ENCODE results near the gene CPEB4.

CPEB4 gene

DNA sequence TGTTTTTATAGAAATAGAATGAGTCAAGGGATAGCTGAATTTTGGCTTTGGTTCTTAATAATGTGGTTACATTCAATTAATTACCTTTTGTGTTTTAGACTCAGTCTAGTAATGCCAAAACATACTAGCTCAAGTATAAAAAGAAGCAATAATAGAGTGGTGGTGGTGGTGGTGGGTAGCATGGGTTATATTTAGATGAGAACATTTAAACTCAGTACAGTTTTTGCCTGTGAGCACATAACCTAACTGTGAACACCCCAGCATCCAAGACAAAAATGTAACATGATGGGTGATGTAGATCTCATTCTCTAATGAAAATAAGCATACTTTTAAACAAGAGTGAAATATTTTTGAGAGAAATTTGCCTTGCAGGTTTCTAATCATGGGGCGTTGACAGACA is 14.2 kb downstream of the CPEB4 start:
- Histone ChIP-seq H3K36me3 (ENCODE audit: control insufficient read depth, insufficient read depth, low read length) (no peaks in the 10 kb centered on the region; the same call in 1 of the 2 replicates), H3K4me3 (replicated peaks; ENCODE audit: low read depth, low read length) (no peak overlapping the region), H3K27me3 (replicated peaks; ENCODE audit: control insufficient read depth, insufficient read depth, low read length) (no peaks in the 10 kb centered on the region)
- TF ChIP-seq, protein P1, sequence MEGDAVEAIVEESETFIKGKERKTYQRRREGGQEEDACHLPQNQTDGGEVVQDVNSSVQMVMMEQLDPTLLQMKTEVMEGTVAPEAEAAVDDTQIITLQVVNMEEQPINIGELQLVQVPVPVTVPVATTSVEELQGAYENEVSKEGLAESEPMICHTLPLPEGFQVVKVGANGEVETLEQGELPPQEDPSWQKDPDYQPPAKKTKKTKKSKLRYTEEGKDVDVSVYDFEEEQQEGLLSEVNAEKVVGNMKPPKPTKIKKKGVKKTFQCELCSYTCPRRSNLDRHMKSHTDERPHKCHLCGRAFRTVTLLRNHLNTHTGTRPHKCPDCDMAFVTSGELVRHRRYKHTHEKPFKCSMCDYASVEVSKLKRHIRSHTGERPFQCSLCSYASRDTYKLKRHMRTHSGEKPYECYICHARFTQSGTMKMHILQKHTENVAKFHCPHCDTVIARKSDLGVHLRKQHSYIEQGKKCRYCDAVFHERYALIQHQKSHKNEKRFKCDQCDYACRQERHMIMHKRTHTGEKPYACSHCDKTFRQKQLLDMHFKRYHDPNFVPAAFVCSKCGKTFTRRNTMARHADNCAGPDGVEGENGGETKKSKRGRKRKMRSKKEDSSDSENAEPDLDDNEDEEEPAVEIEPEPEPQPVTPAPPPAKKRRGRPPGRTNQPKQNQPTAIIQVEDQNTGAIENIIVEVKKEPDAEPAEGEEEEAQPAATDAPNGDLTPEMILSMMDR (IDR thresholded peaks at IDR 0.05; ENCODE audit: insufficient read depth, low read length, poor library complexity, severe bottlenecking), result no peak
- no peak for DNase-seq (ENCODE audit: extremely low read depth, insufficient read length)

DNA sequence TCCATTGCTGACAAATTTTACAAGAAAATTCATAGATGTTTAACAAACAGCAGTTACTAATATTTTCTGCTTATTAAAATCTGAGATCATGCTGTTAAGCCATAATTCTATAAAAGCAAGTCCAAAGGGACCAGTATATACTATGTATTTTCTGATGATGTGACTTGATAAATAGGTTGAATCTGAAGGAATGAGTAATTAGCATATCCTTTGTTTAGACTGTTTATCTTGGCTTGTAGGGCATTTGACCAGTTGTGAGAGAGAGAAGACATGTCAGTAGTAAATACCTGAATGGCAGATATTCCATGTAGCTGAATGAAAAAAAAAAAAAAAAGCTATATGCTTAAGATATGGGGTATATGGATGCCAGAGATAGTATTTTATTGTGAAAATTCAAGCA is 14.6 kb downstream of the CPEB4 start:
- H3K4me3 ChIP-seq (replicated peaks; ENCODE audit: low read depth, low read length), result no peak overlapping the region
- DNase-seq (ENCODE audit: extremely low read depth, insufficient read length), result no peak
- TF ChIP-seq, protein P1 (IDR thresholded peaks at IDR 0.05; ENCODE audit: insufficient read depth, low read length, poor library complexity, severe bottlenecking), result no peak
- H3K36me3 ChIP-seq (ENCODE audit: control insufficient read depth, insufficient read depth, low read length), result no peaks in the 10 kb centered on the region; the same call in 1 of the 2 replicates
- H3K27me3 ChIP-seq (replicated peaks; ENCODE audit: control insufficient read depth, insufficient read depth, low read length), result no peaks in the 10 kb centered on the region

GRCh38 chr5:173903396-173904140 is 15.4 kb downstream of the CPEB4 start:
- DNase-seq (ENCODE audit: extremely low read depth, insufficient read length), result no peak
- H3K36me3 ChIP-seq (ENCODE audit: control insufficient read depth, insufficient read depth, low read length), result no peaks in the 10 kb centered on the region; the same call in 1 of the 2 replicates
- H3K4me3 ChIP-seq (replicated peaks; ENCODE audit: low read depth, low read length), result no peak overlapping the region; the same call in 1 of the 2 replicates
- no peaks in the 10 kb centered on the region for H3K27me3 ChIP-seq (replicated peaks; ENCODE audit: control insufficient read depth, insufficient read depth, low read length)
- TF ChIP-seq, protein P1 (IDR thresholded peaks at IDR 0.05; ENCODE audit: insufficient read depth, low read length, poor library complexity, severe bottlenecking), result no peak

GRCh38 chr5:173904151-173904550 is 16.0 kb downstream of the CPEB4 start:
- TF ChIP-seq, protein P1 (IDR thresholded peaks at IDR 0.05; ENCODE audit: insufficient read depth, low read length, poor library complexity, severe bottlenecking), result no peak
- no peak overlapping the region; the same call in 1 of the 2 replicates for H3K4me3 ChIP-seq (replicated peaks; ENCODE audit: low read depth, low read length)
- no peak for DNase-seq (ENCODE audit: extremely low read depth, insufficient read length)
- no peaks in the 10 kb centered on the region for H3K27me3 ChIP-seq (replicated peaks; ENCODE audit: control insufficient read depth, insufficient read depth, low read length)
- H3K36me3 ChIP-seq (ENCODE audit: control insufficient read depth, insufficient read depth, low read length), result no peaks in the 10 kb centered on the region; the same call in 1 of the 2 replicates

DNA sequence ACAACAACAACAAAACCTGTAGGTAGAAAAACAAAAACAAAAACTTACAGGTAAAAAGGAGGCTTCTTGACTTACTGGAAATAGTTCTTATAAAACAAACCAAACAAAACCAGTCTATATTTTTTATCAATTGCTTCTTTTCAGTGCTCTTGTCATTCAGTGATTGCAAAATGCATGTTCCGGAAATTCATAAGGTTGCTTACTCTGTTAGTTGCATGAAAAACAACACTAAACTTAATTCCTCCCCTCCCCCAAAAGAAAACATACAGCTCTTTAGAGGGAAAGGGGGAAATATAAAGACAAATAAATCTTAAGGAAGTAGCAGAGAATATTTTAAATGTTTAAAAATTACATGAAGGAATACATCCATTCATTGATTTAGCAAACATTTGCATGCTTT is 19.1 kb downstream of the CPEB4 start:
- peaks cover 2% of the 10 kb centered on the region for H3K36me3 ChIP-seq (ENCODE audit: control insufficient read depth, insufficient read depth, low read length)
- TF ChIP-seq, protein P1 (IDR thresholded peaks at IDR 0.05; ENCODE audit: insufficient read depth, low read length, poor library complexity, severe bottlenecking), result no peak

More for the DNA sequence above, 19.1 kb downstream of the CPEB4 start:
- no peak for DNase-seq (ENCODE audit: extremely low read depth, insufficient read length)
- no peaks in the 10 kb centered on the region for H3K27me3 ChIP-seq (replicated peaks; ENCODE audit: control insufficient read depth, insufficient read depth, low read length)
- H3K4me3 ChIP-seq (replicated peaks; ENCODE audit: low read depth, low read length), result no peak overlapping the region
